ENCODE measurements around the gene TXNDC16. TPM values are rescaled to one million over a fixed set of nuclear protein-coding genes. Genes with fewer than 3 reads are reported as not detected.

TXNDC16 gene
- 0.75 to 1.4 TPM (median 1.1 TPM) in 5 replicates for total RNA-seq (2022; extraction: Qiagen RNA extraction)

GRCh38 chr14:52552063-52552988, at the start of gene TXNDC16, which contains the start of gene GPR137C:
Gene TXNDC16, minus strand, starts transcription at chr14:52552505. Its CDS starts 8,948 bp downstream, at chr14:52543557.
Gene GPR137C, plus strand, starts transcription at chr14:52552836. Its CDS starts 312 bp downstream, at chr14:52553148.

Other genes starting within 250 kb of the TXNDC16 start
- 2.3 to 3.7 TPM (median 3.5 TPM) in 5 replicates for gene PTGER2, start 238.2 kb downstream of the TXNDC16 start, total RNA-seq (2022; extraction: Qiagen RNA extraction)
- 0.06 to 0.19 TPM (median 0.17 TPM) in 5 replicates for gene GPR137C, start 331 bp upstream of the TXNDC16 start, total RNA-seq (2022; extraction: Qiagen RNA extraction)
- 45.3 to 59.5 TPM (median 53.8 TPM) in 5 replicates for gene ERO1A, start 143.1 kb upstream of the TXNDC16 start, total RNA-seq (2022; extraction: Qiagen RNA extraction)
- 76.2 to 102 TPM (median 81.9 TPM) in 5 replicates for gene PSMC6, start 154.7 kb upstream of the TXNDC16 start, total RNA-seq (2022; extraction: Qiagen RNA extraction)
- 5.1 to 6.2 TPM (median 5.5 TPM) in 5 replicates for gene STYX, start 177.7 kb upstream of the TXNDC16 start, total RNA-seq (2022; extraction: Qiagen RNA extraction)
- 43.3 to 51.5 TPM (median 46.5 TPM) in 5 replicates for gene GNPNAT1, start 239.1 kb upstream of the TXNDC16 start, total RNA-seq (2022; extraction: Qiagen RNA extraction)